Ectodermal cell (in vitro differentiated cells): Measurements from ENCODE around the gene HMGXB4.

Source experiments
- H3K27ac ChIP-seq: 2 replicates; pipeline ENCODE4 v1.7.0; 2013; ENCODE audit warnings: mild to moderate bottlenecking, low read depth, low read length; ENCODE audit not compliant: insufficient read depth, poor library complexity, severe bottlenecking
- H3K27me3 ChIP-seq: 2 replicates; pipeline ENCODE4 v1.7.0; 2013; ENCODE audit warnings: mild to moderate bottlenecking, low read length; ENCODE audit not compliant: insufficient read depth, control insufficient read depth, poor library complexity, severe bottlenecking
- H3K36me3 ChIP-seq: one replicate; pipeline ENCODE4 v1.7.0; 2013; ENCODE audit warnings: low read length; ENCODE audit not compliant: control insufficient read depth, insufficient read depth
- H3K4me1 ChIP-seq: one replicate; pipeline ENCODE4 v1.7.0; 2013; ENCODE audit warnings: low read length; ENCODE audit not compliant: control insufficient read depth, insufficient read depth
- H3K4me3 ChIP-seq: 2 replicates; pipeline ENCODE4 v1.7.0; 2013; ENCODE audit warnings: low read depth, low read length, control low read depth; ENCODE audit not compliant: insufficient read depth
- H3K9me3 ChIP-seq: 2 replicates; pipeline ENCODE4 v1.7.0; 2013; ENCODE audit warnings: mild to moderate bottlenecking, low read length, moderate library complexity; ENCODE audit not compliant: control insufficient read depth
- WGBS, 2 experiments: methylation state at CpG; one replicate each; pipeline ENCODE4 v1.1.7; 2013; ENCODE audit warnings: missing lambda C conversion rate in 2 of 2; 5-methylcytosine and 5-hydroxymethylcytosine counted together

HMGXB4 gene

DNA sequence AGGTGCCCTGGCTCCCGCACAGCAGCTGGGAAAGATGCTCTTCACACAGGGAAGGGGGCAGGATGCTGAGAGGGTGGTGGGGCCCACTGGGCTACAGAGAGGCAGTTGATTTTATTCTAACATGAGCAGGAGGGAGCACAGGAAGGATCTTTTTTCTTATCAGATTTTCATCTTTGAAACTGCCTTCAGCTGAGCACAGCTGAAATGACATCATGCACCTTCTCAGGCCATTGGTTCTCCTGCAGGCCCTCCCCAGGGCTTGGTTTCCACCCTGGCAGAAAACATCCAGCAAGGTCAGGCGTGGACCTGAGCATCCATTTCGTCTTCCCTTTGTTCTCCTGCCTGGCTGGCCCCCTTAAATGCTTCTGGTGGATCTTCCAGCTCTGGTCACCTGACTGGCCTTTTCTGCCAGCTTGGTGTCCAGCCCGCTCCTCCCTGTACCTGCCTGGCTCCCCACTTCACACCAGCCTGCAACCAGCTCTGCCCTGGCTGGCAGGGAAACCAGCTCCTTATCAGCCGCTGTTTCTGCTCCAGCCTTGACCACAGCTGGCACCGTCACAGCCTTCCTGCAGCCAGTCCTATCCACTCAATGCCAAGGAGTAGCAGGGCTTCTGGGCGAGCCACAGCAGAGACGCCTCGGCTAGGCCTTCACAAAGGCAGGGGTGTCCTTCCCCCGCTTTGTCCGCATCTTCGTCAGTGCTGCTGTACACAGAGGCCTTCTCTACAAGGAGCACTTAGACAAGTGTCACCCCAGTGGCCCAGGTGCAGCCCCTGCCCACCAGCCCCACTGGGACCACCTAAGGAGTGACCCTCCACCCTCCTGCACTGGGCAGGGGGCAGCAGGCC is 78.9 kb downstream of the HMGXB4 start:
- H3K4me3 ChIP-seq = no peak overlapping the region
- H3K9me3 ChIP-seq = no peaks in the 10 kb centered on the region
- H3K36me3 ChIP-seq = peaks cover 8% of the 10 kb centered on the region
- no peaks in the 10 kb centered on the region for H3K27me3 ChIP-seq
- WGBS, 2 experiments = 91 to 92% methylated on average over 12 of the region's 12 CpGs
- H3K4me1 ChIP-seq = no peaks in the 10 kb centered on the region
- no peak overlapping the region for H3K27ac ChIP-seq

DNA sequence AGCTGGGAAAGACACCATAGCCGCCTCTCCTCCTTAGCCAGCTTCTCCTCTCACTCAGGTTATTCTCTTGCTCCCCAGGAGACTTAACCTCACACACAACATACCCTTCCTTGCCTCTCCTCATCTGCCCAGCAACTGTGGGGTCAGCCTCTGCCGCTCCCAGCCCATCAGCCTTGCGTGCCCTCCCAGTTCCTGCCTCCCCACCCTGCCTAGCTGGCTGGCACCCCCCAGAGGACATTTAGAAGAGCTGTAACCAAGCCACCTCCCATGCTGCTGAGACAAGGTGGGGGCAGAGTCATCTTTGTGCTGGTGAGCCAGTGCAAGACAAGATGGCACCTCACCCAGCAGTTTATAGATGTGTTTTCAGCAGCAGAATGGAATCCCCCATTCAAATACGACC is 80.6 kb downstream of the HMGXB4 start:
- Histone ChIP-seq H3K27me3 (no peaks in the 10 kb centered on the region), H3K27ac (no peak overlapping the region), H3K9me3 (no peaks in the 10 kb centered on the region), H3K4me3 (no peak overlapping the region), H3K36me3 (peaks cover 3% of the 10 kb centered on the region), H3K4me1 (no peaks in the 10 kb centered on the region)
- 81 to 85% methylated on average over 4 of the region's 4 CpGs for WGBS, 2 experiments

DNA sequence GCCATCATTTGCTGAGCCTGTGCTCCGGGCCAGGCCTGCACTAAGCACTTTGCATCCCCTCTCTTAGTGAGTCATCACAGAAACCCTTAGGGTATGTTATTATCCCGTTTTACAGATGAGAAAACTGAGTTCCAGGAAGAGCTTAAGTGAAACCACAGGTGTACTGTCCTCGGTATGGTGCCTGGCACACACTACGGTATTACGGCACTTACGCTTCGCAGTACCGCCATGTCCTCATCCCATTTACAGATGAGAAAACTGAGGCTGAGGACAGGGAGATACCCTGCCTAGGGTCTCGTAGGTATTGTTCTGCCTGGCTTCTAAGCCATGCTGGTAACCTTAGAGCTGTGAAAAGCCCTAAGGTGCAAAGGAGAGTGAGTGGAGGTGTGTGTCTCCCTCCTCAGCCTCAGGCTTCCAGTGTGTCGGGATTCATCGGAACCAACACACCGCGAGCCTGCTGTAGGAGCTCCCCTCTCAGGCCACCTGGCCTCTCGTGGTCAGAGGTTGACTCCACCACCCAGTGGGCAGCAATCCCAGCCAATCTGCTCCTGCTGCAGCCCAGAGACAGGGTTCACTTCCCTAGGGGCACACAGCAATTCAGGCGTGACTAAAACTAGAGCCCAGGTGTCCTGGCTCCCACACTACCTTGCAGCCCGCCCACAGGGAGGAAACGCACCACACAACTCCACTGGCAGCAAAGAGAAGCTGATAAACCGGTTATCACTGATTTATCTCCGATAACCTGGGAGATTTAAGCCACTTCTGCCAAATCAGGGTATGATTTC is 84.0 kb downstream of the HMGXB4 start:
- Histone ChIP-seq H3K27ac (no peak overlapping the region), H3K4me3 (no peak overlapping the region), H3K9me3 (no peaks in the 10 kb centered on the region), H3K36me3 (no peaks in the 10 kb centered on the region), H3K4me1 (no peaks in the 10 kb centered on the region), H3K27me3 (no peaks in the 10 kb centered on the region)
- 94% methylated on average over 19 of the region's 19 CpGs for WGBS, 2 experiments

DNA sequence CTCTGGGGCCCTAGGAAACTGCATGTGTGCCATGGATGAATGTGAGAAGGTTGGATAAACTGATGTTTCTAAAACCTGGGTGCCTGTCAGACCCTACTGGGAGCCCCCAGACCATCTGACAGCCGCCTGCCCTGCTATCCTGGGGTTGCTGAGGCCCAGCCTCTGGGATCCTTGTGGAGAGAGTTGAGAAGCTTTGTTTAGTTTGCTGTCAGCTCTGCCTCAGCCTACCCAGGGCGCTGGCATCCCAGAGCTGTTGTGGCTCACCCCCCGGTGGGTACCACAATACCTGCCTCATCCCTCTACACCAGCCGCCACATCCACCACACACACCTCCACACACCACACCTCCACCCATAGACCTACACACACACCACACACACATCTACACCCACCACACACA is 85.1 kb downstream of the HMGXB4 start:
- no peaks in the 10 kb centered on the region for H3K36me3 ChIP-seq
- 87% methylated on average over 4 of the region's 4 CpGs for WGBS, 2 experiments
- no peaks in the 10 kb centered on the region for H3K27me3 ChIP-seq
- H3K9me3 ChIP-seq = no peaks in the 10 kb centered on the region
- H3K27ac ChIP-seq = no peak overlapping the region
- no peaks in the 10 kb centered on the region for H3K4me1 ChIP-seq
- no peak overlapping the region for H3K4me3 ChIP-seq

DNA sequence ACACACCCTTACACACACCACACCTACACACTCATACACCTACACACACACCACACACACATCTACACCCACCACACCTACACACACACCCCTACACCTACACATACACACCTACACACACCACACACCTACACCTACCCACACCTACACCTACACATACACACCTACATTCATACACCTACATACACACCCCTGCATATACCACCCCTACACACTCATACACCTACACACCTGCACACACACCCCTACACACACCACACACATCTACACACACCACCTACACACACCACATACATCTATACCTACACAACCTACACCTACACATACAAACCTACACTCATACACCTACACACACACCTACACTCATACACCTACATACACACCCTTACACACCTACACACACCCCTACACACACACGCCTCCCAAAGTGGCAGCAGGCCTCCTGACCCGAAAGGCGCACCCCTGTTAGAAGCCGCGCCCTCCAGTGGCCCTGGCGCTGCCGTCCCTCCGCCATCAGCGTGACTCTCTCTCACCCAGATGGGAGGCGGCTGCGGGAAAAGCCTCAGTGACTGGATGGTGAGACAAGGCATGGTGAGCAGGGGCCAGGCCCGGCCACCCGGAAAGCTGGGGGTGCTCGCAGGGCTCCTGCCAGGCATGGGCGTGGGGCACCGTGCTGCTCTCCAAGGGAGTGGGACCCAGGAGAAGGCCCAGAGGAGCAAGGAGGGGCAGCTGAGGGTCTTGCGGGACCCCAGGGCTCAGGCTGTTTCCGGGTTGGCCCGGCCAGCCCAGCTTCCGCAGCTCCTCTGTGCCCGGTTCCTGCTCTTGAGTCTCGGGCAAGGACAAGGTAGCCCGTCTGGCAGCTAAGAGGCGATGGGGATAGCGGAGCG is 86.6 kb downstream of the HMGXB4 start:
- Histone ChIP-seq H3K36me3 (no peaks in the 10 kb centered on the region), H3K4me3 (no peak overlapping the region), H3K27me3 (no peaks in the 10 kb centered on the region), H3K27ac (no peak overlapping the region), H3K4me1 (no peaks in the 10 kb centered on the region), H3K9me3 (no peaks in the 10 kb centered on the region)
- 96 to 97% methylated on average over 26 of the region's 26 CpGs for WGBS, 2 experiments

DNA sequence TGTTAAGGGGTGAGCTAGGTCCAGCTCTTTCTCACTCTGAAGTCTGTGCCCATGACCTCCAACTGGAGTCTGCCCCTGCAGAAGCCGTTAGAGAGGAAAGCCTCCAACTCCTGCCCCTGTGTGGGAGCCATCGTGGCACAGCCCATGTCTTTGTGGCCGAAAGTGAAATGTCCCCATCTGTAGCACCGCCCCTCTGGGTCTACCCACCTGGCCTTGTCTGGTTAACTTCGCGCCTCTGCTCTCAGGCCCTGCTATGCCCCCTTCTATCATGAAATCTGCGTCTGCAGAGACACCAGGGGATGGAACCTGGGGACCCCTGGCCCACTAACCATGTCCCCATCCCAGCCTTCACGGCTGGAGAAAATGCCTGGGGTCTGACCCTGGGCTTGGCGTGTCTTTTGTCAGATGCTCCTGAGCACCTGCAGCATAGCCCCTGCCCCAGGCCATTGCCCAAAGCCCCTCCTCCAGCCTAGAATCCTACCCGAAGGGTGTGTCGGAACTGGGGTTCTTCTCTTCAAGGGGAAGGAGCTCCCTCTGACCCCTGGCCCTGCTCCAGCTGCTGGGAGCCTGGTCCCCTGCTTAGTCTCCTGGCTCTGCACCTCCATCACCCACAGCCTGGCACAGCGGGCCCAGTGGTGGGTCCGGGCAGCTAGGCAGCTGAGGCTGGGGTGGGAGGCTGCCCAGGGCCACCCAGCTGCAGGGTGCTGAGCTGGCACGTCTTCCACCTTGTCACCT is 87.8 kb downstream of the HMGXB4 start:
- Histone ChIP-seq H3K27me3 (no peaks in the 10 kb centered on the region), H3K36me3 (no peaks in the 10 kb centered on the region), H3K4me1 (peaks cover 8% of the 10 kb centered on the region), H3K9me3 (no peaks in the 10 kb centered on the region), H3K4me3 (no peak overlapping the region), H3K27ac (no peak overlapping the region)
- 93% methylated on average over 14 of the region's 14 CpGs for WGBS, 2 experiments
